Measurements from ENCODE around the gene TWIST1. TPM values are rescaled to one million over a fixed set of nuclear protein-coding genes. Genes with fewer than 3 reads are reported as not detected.

The TWIST1 gene
- total RNA-seq, 2 experiments from 2014 or later: not detected

DNA sequence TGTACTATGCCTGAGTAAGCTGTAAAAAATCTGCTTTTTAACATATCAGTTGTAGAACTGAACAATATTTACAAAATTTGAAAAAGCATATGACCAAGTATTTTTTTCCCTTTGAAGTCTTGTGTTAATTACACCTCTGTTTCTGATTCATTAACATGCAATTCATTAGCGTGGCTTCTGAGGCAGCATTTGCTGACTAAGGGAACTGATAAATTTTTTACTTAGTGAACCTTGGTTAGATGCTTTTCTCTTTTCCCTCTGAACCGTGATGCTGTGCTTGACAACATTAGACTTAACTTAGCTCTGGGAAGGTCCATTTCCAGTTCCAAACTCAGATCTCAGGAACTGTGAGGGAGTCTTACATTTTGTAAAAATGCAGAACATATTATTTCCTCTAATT lies 28.1 kb downstream of the TWIST1 start:
- Histone ChIP-seq H3K4me3 (ENCODE audit: low read length) (no peak overlapping the region), H3K4me1 (ENCODE audit: insufficient read depth, low read length) (no peaks in the 10 kb centered on the region), H3K9me3 (ENCODE audit: control insufficient read depth in 1 of 2, insufficient read depth in 1 of 2, low read length in 2 of 2) (no peaks in the 10 kb centered on the region), H3K27me3 (ENCODE audit: control insufficient read depth in 1 of 2, insufficient read depth in 2 of 2, low read length in 2 of 2) (no peaks in the 10 kb centered on the region), H3K36me3 (ENCODE audit: insufficient read depth, low read length) (no peaks in the 10 kb centered on the region), H3K27ac (ENCODE audit: low read depth in 1 of 2, low read length in 2 of 2) (no peak overlapping the region)
- no peaks in the 10 kb centered on the region for H3K36me3 Mint-ChIP-seq (ENCODE audit: low read depth)
- ATAC-seq (ENCODE audit: poor library complexity): no peak
- ChIA-PET CTCF (no interaction called here), POLR2A (no interaction called here)
- intact Hi-C loops (cut with DNase I, micrococcal nuclease): no loop called here
- H3K4me1 Mint-ChIP-seq (ENCODE audit: low read depth): no peaks in the 10 kb centered on the region
- H3K27ac Mint-ChIP-seq: no peak overlapping the region
- peaks cover 4% of the 10 kb centered on the region for H3K9me3 Mint-ChIP-seq
- TF ChIP-seq, protein P1, sequence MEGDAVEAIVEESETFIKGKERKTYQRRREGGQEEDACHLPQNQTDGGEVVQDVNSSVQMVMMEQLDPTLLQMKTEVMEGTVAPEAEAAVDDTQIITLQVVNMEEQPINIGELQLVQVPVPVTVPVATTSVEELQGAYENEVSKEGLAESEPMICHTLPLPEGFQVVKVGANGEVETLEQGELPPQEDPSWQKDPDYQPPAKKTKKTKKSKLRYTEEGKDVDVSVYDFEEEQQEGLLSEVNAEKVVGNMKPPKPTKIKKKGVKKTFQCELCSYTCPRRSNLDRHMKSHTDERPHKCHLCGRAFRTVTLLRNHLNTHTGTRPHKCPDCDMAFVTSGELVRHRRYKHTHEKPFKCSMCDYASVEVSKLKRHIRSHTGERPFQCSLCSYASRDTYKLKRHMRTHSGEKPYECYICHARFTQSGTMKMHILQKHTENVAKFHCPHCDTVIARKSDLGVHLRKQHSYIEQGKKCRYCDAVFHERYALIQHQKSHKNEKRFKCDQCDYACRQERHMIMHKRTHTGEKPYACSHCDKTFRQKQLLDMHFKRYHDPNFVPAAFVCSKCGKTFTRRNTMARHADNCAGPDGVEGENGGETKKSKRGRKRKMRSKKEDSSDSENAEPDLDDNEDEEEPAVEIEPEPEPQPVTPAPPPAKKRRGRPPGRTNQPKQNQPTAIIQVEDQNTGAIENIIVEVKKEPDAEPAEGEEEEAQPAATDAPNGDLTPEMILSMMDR (IDR thresholded peaks at IDR 0.05): no peak
- no peaks in the 10 kb centered on the region for H3K27me3 Mint-ChIP-seq
- no peak overlapping the region for H3K4me3 Mint-ChIP-seq
- DNase-seq: no peak

DNA sequence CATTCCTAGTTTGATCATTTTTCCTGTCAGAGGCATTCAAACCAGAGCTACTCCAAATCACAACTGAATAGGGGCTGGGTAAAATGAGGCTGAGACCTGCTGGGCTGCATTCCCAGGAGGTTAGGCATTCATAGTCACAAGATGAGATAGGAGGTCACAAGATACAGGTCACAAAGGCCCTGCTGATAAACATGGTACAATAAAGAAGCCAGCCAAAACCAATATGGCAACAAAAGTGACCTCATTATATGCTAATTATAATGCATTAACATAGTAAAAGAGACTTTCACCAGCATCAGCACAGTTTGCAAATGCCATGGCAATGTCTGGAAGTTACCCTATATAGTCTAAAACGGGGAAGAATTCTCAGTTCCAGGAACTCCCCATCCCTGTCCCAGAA lies 37.3 kb downstream of the TWIST1 start:
- CTCF ChIA-PET: no interaction called here
- Histone ChIP-seq H3K27me3 (ENCODE audit: control insufficient read depth in 1 of 2, insufficient read depth in 2 of 2, low read length in 2 of 2) (no peaks in the 10 kb centered on the region), H3K36me3 (ENCODE audit: insufficient read depth, low read length) (no peaks in the 10 kb centered on the region), H3K4me3 (ENCODE audit: low read length) (no peak overlapping the region), H3K27ac (ENCODE audit: low read depth in 1 of 2, low read length in 2 of 2) (no peak overlapping the region), H3K4me1 (ENCODE audit: insufficient read depth, low read length) (no peaks in the 10 kb centered on the region), H3K9me3 (ENCODE audit: control insufficient read depth in 1 of 2, insufficient read depth in 1 of 2, low read length in 2 of 2) (no peaks in the 10 kb centered on the region)
- intact Hi-C loops (cut with DNase I, micrococcal nuclease): no loop called here
- Mint-ChIP-seq H3K4me1 (ENCODE audit: low read depth) (no peaks in the 10 kb centered on the region), H3K36me3 (ENCODE audit: low read depth) (no peaks in the 10 kb centered on the region), H3K27me3 (no peaks in the 10 kb centered on the region), H3K27ac (no peak overlapping the region), H3K4me3 (no peak overlapping the region), H3K9me3 (peaks cover 16% of the 10 kb centered on the region)
- DNase-seq: no peak
- POLR2A ChIA-PET: no interaction called here
- TF ChIP-seq, protein P1 (IDR thresholded peaks at IDR 0.05): no peak
- ATAC-seq (ENCODE audit: poor library complexity): no peak

DNA sequence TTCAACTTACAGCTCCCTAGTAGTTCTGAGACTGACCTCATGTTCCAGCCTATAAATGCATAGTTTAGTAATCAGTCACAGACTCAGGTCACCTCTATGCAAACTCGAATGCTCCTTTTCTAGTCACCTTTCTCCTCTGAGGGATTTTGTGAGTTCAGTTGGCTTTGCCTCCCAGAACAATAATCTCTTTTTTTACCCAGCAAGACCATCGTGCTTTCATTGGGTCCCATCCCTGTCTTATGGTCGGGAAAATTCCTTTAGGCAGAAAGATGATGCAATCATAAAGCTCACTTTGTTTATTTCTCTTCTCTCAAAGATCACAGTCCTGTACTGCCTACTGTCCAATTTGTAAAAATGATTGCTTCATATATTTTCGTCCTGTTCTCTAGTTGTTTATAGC lies 38.4 kb downstream of the TWIST1 start:
- no peaks in the 10 kb centered on the region for H3K36me3 ChIP-seq (ENCODE audit: insufficient read depth, low read length)
- POLR2A ChIA-PET: no interaction called here
- H3K27ac ChIP-seq (ENCODE audit: low read depth in 1 of 2, low read length in 2 of 2): no peak overlapping the region
- H3K4me3 ChIP-seq (ENCODE audit: low read length): no peak overlapping the region
- Mint-ChIP-seq H3K27ac (no peak overlapping the region), H3K4me1 (ENCODE audit: low read depth) (no peaks in the 10 kb centered on the region), H3K27me3 (no peaks in the 10 kb centered on the region), H3K36me3 (ENCODE audit: low read depth) (no peaks in the 10 kb centered on the region), H3K9me3 (peaks cover 14% of the 10 kb centered on the region), H3K4me3 (no peak overlapping the region)
- intact Hi-C loops (cut with DNase I, micrococcal nuclease): no loop called here
- H3K27me3 ChIP-seq (ENCODE audit: control insufficient read depth in 1 of 2, insufficient read depth in 2 of 2, low read length in 2 of 2): no peaks in the 10 kb centered on the region
- no peak for ATAC-seq (ENCODE audit: poor library complexity)
- no peaks in the 10 kb centered on the region for H3K9me3 ChIP-seq (ENCODE audit: control insufficient read depth in 1 of 2, insufficient read depth in 1 of 2, low read length in 2 of 2)
- no peaks in the 10 kb centered on the region for H3K4me1 ChIP-seq (ENCODE audit: insufficient read depth, low read length)
- DNase-seq: no peak
- TF ChIP-seq, protein P1 (IDR thresholded peaks at IDR 0.05): no peak
- CTCF ChIA-PET: no interaction called here
